Measurements from ENCODE around the gene RPL31. TPM values are rescaled to one million over a fixed set of nuclear protein-coding genes. Genes with fewer than 3 reads are reported as not detected.

The RPL31 gene
- total RNA-seq, 4 donors from 2014 or later: 258 to 1,056 (median 762) TPM

DNA sequence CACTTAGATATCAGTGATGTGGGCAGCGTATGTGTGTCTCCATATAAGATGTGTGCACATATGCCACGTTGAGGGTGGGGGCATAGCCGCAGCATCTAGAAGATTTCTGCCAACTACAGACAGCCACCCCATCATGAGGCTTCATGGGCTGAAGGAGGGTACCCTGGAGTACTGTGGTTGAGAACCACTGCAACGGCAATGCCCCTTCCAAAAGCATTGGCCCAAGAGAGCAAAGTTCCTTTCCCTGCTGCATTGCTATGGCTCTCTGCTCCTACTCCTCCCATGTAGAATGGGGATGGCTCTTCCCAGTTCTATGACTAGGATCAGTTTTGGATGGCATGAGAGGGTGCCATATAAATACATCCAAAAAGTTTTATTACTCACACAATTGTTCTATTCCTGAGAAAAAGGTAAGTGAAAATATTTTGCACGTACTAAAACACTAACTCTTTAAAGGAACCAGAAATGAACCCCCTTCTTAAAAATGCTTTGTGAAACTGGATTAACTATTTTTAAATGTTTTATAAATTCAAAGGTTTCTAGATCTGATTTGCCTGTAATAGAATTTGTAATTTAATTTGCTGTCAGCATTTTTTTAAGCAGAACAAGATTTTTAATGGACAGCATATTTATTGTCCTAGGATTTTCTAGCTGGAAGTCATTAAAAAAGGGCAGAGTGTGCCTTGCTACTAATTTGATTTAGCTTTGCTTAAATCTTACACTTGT lies 4.4 kb upstream of the RPL31 start:
- intact Hi-C loops (cut with DNase I; ENCODE audit: low total_unique reads): no loop called here
- peaks cover 0 to 6% (median 5%) of the 10 kb centered on the region in 4 donors for H3K4me1 ChIP-seq
- H3K9me3 ChIP-seq: no peaks in the 10 kb centered on the region
- no peak overlapping the region for H3K4me3 ChIP-seq
- H3K27me3 ChIP-seq: no peaks in the 10 kb centered on the region
- no peak overlapping the region for H3K27ac ChIP-seq
- no peak for TF ChIP-seq POLR2A (IDR thresholded peaks at IDR 0.05)
- no peak for TF ChIP-seq EP300 (IDR thresholded peaks at IDR 0.05; ENCODE audit: low read depth)
- no peak for TF ChIP-seq POLR2AphosphoS5 (IDR thresholded peaks at IDR 0.05)
- no peak for TF ChIP-seq CTCF (IDR thresholded peaks at IDR 0.05)
- peaks cover 0 to 4% (median 2%) of the 10 kb centered on the region in 4 donors for H3K36me3 ChIP-seq
- no peak for DNase-seq
- in situ Hi-C loops (cut with MboI; ENCODE audit: low pct_ligation_motif_present in 1 of 4, low pct_unique_long_range_greater_than_20kb in 1 of 4, low sequenced_read_pairs in 3 of 4): loop anchor here in 2 of 4 donors (10.0 to 25.0 kb wide), 2 partner anchors 385 to 393 kb away; no protein-coding TSS in a partner anchor
- 92 to 93% methylated on average over 1 to 5 of the region's 5 CpGs for WGBS, 2 donors (ENCODE audit: low coverage in 1 of 2)

DNA sequence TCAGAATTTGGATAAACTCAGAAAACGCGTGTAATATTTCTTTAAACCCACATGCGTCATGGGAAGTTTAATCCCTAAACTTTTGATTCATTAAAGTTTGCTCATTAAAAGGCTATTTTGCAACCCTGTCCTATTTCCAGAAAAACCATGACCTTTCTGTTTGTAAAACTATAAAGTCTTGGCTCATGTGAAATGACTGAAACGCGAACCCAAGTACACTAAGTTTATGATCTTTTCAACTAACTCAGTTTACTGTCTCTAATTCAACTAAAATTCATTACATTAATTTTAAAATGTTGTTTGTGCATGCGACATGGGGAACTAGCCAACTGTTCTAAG lies 3.9 kb upstream of the RPL31 start:
- Histone ChIP-seq H3K36me3 (peaks cover 0 to 4% (median 2%) of the 10 kb centered on the region in 4 donors), H3K4me1 (peaks cover 1 to 10% (median 8%) of the 10 kb centered on the region in 4 donors), H3K9me3 (no peaks in the 10 kb centered on the region), H3K4me3 (no peak overlapping the region), H3K27me3 (no peaks in the 10 kb centered on the region), H3K27ac (no peak overlapping the region)
- in situ Hi-C loops (cut with MboI; ENCODE audit: low pct_ligation_motif_present in 1 of 4, low pct_unique_long_range_greater_than_20kb in 1 of 4, low sequenced_read_pairs in 3 of 4) (loop anchor here in 2 of 4 donors (10.0 to 25.0 kb wide), 2 partner anchors 386 to 393 kb away; no protein-coding TSS in a partner anchor), intact Hi-C loops (cut with DNase I; ENCODE audit: low total_unique reads) (no loop called here)
- DNase-seq: no peak
- WGBS, 2 donors (ENCODE audit: low coverage in 1 of 2): 64 to 71% methylated on average over 6 of the region's 6 CpGs
- no peak for TF ChIP-seq POLR2A (IDR thresholded peaks at IDR 0.05)
- TF ChIP-seq POLR2AphosphoS5 (IDR thresholded peaks at IDR 0.05): peak in 1 of 3 donors; percentile 10

DNA sequence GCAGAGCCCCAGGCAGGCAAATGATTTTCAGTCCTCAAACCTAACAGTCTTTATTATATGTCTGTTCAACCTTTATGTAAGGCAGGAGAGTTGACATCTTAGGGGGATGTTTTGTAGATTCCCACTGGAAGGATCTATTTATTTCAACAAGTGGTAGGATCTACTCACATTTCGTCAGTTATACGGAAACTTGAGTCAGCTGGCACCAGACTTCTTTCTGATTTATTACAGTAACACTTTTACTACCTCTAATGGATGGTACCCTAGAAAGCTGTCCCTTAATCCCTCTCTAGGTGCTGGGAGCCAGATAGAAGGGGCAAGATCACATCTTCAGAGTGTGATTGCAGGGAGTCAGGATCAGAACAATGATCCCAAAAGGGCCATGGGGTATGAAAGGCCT lies 2.1 kb upstream of the RPL31 start:
- H3K4me3 ChIP-seq: no peak overlapping the region
- in situ Hi-C loops (cut with MboI; ENCODE audit: low pct_ligation_motif_present in 1 of 4, low pct_unique_long_range_greater_than_20kb in 1 of 4, low sequenced_read_pairs in 3 of 4): loop anchor here (10.0 to 25.0 kb wide), 3 partner anchors 212 to 395 kb away; no protein-coding TSS in a partner anchor
- no peaks in the 10 kb centered on the region for H3K27me3 ChIP-seq
- no peak overlapping the region for H3K27ac ChIP-seq
- H3K9me3 ChIP-seq: no peaks in the 10 kb centered on the region
- TF ChIP-seq CTCF (IDR thresholded peaks at IDR 0.05) (no peak), POLR2AphosphoS5 (IDR thresholded peaks at IDR 0.05) (no peak), EP300 (IDR thresholded peaks at IDR 0.05; ENCODE audit: low read depth) (no peak), POLR2A (IDR thresholded peaks at IDR 0.05) (no peak)
- peaks cover 9 to 26% (median 20%) of the 10 kb centered on the region in 4 donors for H3K4me1 ChIP-seq
- WGBS, 2 donors (ENCODE audit: low coverage in 1 of 2): 64 to 89% methylated on average over 2 of the region's 2 CpGs
- DNase-seq: no peak
- H3K36me3 ChIP-seq: peaks cover 0 to 13% (median 5%) of the 10 kb centered on the region in 4 donors
- intact Hi-C loops (cut with DNase I; ENCODE audit: low total_unique reads): no loop called here

- TF ChIP-seq POLR2AphosphoS5 (IDR thresholded peaks at IDR 0.05) (no peak), CTCF (IDR thresholded peaks at IDR 0.05) (no peak), EP300 (IDR thresholded peaks at IDR 0.05; ENCODE audit: low read depth) (no peak), POLR2A (IDR thresholded peaks at IDR 0.05) (no peak)
- in situ Hi-C loops (cut with MboI; ENCODE audit: low pct_ligation_motif_present in 1 of 4, low pct_unique_long_range_greater_than_20kb in 1 of 4, low sequenced_read_pairs in 3 of 4) (loop anchor here in 2 of 4 donors (25.0 kb wide), 1 partner anchor 210 kb away; no protein-coding TSS in a partner anchor), intact Hi-C loops (cut with DNase I; ENCODE audit: low total_unique reads) (no loop called here)
- Histone ChIP-seq H3K36me3 (peaks cover 0 to 37% (median 17%) of the 10 kb centered on the region in 4 donors), H3K4me3 (peak overlapping the region; percentile 58 to 74 (median 64)), H3K4me1 (peaks cover 9 to 34% (median 20%) of the 10 kb centered on the region in 4 donors), H3K27me3 (no peaks in the 10 kb centered on the region), H3K27ac (peak overlapping the region; percentile 87 to 89 (median 89)), H3K9me3 (no peaks in the 10 kb centered on the region)
- peak; percentile 21 for DNase-seq
- WGBS, 2 donors (ENCODE audit: low coverage in 1 of 2): 0 to 1% methylated on average over 21 to 26 of the region's 26 CpGs
Observed at GRCh38 chr2:101002562-101003277, 631 bp downstream of the RPL31 start.

Measured in transverse colon (tissue), 4 donors.